ENCODE data around the gene PGGHG. TPM values are rescaled to one million over a fixed set of nuclear protein-coding genes. Genes with fewer than 3 reads are reported as not detected.
"Not testable (repeated sequence)": the region's sequence is repeated elsewhere in the genome, so short reads cannot be mapped to it uniquely, and the experiment has no call there.

The PGGHG gene
- total RNA-seq, 1 donor from 2014 or later: 46.7 TPM

GRCh38 chr11:313304-313786 lies 24.4 kb downstream of the PGGHG start:
- Histone ChIP-seq H3K9me3 (no peaks in the 10 kb centered on the region), H3K4me3 (peak overlapping the region; percentile 63 to 82), H3K36me3 (no peaks in the 10 kb centered on the region), H3K27ac (peak overlapping the region; percentile 97), H3K4me1 (peaks cover 53% of the 10 kb centered on the region), H3K27me3 (no peaks in the 10 kb centered on the region)
- intact Hi-C loops (cut with DNase I): no loop called here
- no peak for TF ChIP-seq POLR2AphosphoS5 (IDR thresholded peaks at IDR 0.05; ENCODE audit: insufficient read depth in 1 of 2, low read depth in 1 of 2)
- no peak for TF ChIP-seq POLR2A (IDR thresholded peaks at IDR 0.05)
- TF ChIP-seq, protein P1, sequence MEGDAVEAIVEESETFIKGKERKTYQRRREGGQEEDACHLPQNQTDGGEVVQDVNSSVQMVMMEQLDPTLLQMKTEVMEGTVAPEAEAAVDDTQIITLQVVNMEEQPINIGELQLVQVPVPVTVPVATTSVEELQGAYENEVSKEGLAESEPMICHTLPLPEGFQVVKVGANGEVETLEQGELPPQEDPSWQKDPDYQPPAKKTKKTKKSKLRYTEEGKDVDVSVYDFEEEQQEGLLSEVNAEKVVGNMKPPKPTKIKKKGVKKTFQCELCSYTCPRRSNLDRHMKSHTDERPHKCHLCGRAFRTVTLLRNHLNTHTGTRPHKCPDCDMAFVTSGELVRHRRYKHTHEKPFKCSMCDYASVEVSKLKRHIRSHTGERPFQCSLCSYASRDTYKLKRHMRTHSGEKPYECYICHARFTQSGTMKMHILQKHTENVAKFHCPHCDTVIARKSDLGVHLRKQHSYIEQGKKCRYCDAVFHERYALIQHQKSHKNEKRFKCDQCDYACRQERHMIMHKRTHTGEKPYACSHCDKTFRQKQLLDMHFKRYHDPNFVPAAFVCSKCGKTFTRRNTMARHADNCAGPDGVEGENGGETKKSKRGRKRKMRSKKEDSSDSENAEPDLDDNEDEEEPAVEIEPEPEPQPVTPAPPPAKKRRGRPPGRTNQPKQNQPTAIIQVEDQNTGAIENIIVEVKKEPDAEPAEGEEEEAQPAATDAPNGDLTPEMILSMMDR (IDR thresholded peaks at IDR 0.05): no peak
- DNase-seq (ENCODE audit: extremely low spot score in 2 of 2): no peak

DNA sequence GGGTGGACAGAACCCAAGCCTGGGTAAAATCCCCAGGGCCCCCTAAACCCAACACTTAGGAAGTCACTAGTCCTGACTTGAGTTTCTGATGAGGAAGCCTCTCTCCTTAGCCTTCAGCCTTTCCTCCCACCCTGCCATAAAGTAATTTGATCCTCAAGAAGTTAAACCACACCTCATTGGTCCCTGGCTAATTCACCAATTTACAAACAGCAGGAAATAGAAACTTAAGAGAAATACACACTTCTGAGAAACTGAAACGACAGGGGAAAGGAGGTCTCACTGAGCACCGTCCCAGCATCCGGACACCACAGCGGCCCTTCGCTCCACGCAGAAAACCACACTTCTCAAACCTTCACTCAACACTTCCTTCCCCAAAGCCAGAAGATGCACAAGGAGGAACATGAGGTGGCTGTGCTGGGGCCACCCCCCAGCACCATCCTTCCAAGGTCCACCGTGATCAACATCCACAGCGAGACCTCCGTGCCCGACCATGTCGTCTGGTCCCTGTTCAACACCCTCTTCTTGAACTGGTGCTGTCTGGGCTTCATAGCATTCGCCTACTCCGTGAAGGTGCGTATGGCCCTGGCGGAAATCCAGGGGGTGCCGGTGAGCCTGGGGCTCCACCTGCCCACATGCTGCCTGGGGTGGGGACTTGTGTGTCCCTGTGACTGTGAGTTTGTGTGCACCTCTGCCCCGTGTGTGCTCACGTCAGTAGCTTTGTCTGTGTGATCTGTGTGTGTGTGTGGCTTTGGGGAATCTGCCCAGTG lies 25.0 kb downstream of the PGGHG start, which contains the start of gene IFITM1:
TSS of gene IFITM1 (plus strand) at position 254 of the 767 bp plus-strand sequence. CDS start at position 385, 131 bp downstream.
- TF ChIP-seq POLR2AphosphoS5 (IDR thresholded peaks at IDR 0.05; ENCODE audit: insufficient read depth in 1 of 2, low read depth in 1 of 2): peak; percentile 81 to 91
- TF ChIP-seq, protein P1 (IDR thresholded peaks at IDR 0.05): no peak
- peak in 1 of 2 donors; percentile 94 for TF ChIP-seq POLR2A (IDR thresholded peaks at IDR 0.05)
- Histone ChIP-seq H3K4me1 (peaks cover 52% of the 10 kb centered on the region), H3K36me3 (no peaks in the 10 kb centered on the region), H3K27ac (peak within 1 kb of the TSS; percentile 97), H3K9me3 (no peaks in the 10 kb centered on the region), H3K4me3 (peak within 1 kb of the TSS; percentile 63 to 82), H3K27me3 (no peaks in the 10 kb centered on the region)
- no peak for DNase-seq (ENCODE audit: extremely low spot score in 2 of 2)
- intact Hi-C loops (cut with DNase I): no loop called here

GRCh38 chr11:314554-314875 lies 25.6 kb downstream of the PGGHG start:
- intact Hi-C loops (cut with DNase I); DNase-seq (ENCODE audit: extremely low spot score in 2 of 2); H3K36me3 ChIP-seq; H3K9me3 ChIP-seq; H3K27me3 ChIP-seq: not testable (repeated sequence)
- Histone ChIP-seq H3K4me3 (peak overlapping the region; percentile 63 to 82), H3K27ac (peak overlapping the region; percentile 97), H3K4me1 (peaks cover 46% of the 10 kb centered on the region)

GRCh38 chr11:315051-315481 lies 26.1 kb downstream of the PGGHG start:
- Histone ChIP-seq H3K4me3 (peak overlapping the region; percentile 63 to 82), H3K27ac (peak overlapping the region; percentile 97), H3K36me3 (no peaks in the 10 kb centered on the region), H3K9me3 (no peaks in the 10 kb centered on the region), H3K27me3 (no peaks in the 10 kb centered on the region), H3K4me1 (peaks cover 41% of the 10 kb centered on the region)
- intact Hi-C loops (cut with DNase I): no loop called here
- TF ChIP-seq, protein P1 (IDR thresholded peaks at IDR 0.05): no peak
- TF ChIP-seq POLR2A (IDR thresholded peaks at IDR 0.05): no peak
- no peak for TF ChIP-seq POLR2AphosphoS5 (IDR thresholded peaks at IDR 0.05; ENCODE audit: insufficient read depth in 1 of 2, low read depth in 1 of 2)
- DNase-seq (ENCODE audit: extremely low spot score in 2 of 2): no peak

GRCh38 chr11:315516-315994 lies 26.6 kb downstream of the PGGHG start:
- peak overlapping the region; percentile 97 for H3K27ac ChIP-seq
- DNase-seq (ENCODE audit: extremely low spot score in 2 of 2): no peak
- intact Hi-C loops (cut with DNase I): no loop called here
- H3K36me3 ChIP-seq: no peaks in the 10 kb centered on the region
- H3K27me3 ChIP-seq: no peaks in the 10 kb centered on the region
- H3K4me1 ChIP-seq: peaks cover 41% of the 10 kb centered on the region
- H3K9me3 ChIP-seq: no peaks in the 10 kb centered on the region
- no peak for TF ChIP-seq POLR2AphosphoS5 (IDR thresholded peaks at IDR 0.05; ENCODE audit: insufficient read depth in 1 of 2, low read depth in 1 of 2)
- TF ChIP-seq, protein P1 (IDR thresholded peaks at IDR 0.05): no peak
- peak overlapping the region; percentile 63 to 82 for H3K4me3 ChIP-seq
